Measurements from ENCODE around the gene AMOTL2.

DNA sequence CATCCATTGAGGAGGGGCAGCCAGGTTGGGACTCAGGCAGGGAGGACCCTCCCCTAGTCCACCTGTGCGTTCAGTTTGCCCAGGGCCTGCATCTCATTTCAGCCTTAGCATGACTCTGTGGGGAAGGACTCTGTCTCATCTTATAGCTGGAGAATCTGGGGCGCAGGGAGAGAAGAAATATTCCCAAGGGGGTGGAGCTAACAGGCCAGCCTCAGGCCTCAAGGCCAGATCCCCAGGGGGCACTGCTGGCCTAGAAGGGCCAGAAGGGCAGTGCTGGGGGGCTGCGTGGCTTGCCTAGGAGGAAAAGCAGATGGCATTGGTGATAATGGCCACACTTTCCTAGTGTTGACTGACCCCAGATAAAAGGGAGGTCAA lies 10.9 kb downstream of the AMOTL2 start:
- TF ChIP-seq, protein P1, sequence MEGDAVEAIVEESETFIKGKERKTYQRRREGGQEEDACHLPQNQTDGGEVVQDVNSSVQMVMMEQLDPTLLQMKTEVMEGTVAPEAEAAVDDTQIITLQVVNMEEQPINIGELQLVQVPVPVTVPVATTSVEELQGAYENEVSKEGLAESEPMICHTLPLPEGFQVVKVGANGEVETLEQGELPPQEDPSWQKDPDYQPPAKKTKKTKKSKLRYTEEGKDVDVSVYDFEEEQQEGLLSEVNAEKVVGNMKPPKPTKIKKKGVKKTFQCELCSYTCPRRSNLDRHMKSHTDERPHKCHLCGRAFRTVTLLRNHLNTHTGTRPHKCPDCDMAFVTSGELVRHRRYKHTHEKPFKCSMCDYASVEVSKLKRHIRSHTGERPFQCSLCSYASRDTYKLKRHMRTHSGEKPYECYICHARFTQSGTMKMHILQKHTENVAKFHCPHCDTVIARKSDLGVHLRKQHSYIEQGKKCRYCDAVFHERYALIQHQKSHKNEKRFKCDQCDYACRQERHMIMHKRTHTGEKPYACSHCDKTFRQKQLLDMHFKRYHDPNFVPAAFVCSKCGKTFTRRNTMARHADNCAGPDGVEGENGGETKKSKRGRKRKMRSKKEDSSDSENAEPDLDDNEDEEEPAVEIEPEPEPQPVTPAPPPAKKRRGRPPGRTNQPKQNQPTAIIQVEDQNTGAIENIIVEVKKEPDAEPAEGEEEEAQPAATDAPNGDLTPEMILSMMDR (conservative IDR thresholded peaks at IDR 0.05; ENCODE audit: low read depth, low read length): no peak
- TF ChIP-seq EZH2 (IDR thresholded peaks at IDR 0.05; ENCODE audit: low read length, unreplicated experiment) (no peak), EZH2phosphoT487 (IDR thresholded peaks at IDR 0.05; ENCODE audit: borderline replicate concordance, low read length) (no peak)

Measured in PC-3 (cell line).